H9 (cell line): Measurements from ENCODE around the gene PLCH2. TPM values are rescaled to one million over a fixed set of nuclear protein-coding genes. Genes with fewer than 3 reads are reported as not detected.

ENCODE experiments used
- DNase-seq: peaks from one replicate; pipeline ENCODE4 v3.0.0-alpha.2; 2017
- H2AFZ ChIP-seq: one replicate; pipeline ENCODE4 v1.6.1; 2013; ENCODE audit warnings: mild to moderate bottlenecking, low read length, control low read depth, moderate library complexity
- H2AK5ac ChIP-seq: 2 replicates; pipeline ENCODE4 v1.6.1; 2013; ENCODE audit warnings: low read length, control low read depth, mixed read lengths; ENCODE audit not compliant: insufficient read length
- H2BK120ac ChIP-seq: one replicate; pipeline ENCODE4 v1.6.1; 2013; ENCODE audit warnings: low read depth, mild to moderate bottlenecking, low read length, control low read depth, inconsistent platforms; ENCODE audit not compliant: poor library complexity, severe bottlenecking
- H2BK12ac ChIP-seq: 2 replicates; pipeline ENCODE4 v1.6.1; 2013; ENCODE audit warnings: low read length, control low read depth, mixed read lengths, low read depth; ENCODE audit not compliant: insufficient read length
- H2BK15ac ChIP-seq: 2 replicates; pipeline ENCODE4 v1.6.1; 2013; ENCODE audit warnings: low read depth, low read length, control low read depth
- H2BK20ac ChIP-seq: one replicate; pipeline ENCODE4 v1.6.1; 2013; ENCODE audit warnings: low read depth, mild to moderate bottlenecking, low read length, control low read depth, inconsistent platforms; ENCODE audit not compliant: poor library complexity, severe bottlenecking
- H2BK5ac ChIP-seq: 2 replicates; pipeline ENCODE4 v1.6.1; 2013; ENCODE audit warnings: low read length, control low read depth, mixed read lengths; ENCODE audit not compliant: insufficient read length
- H3K14ac ChIP-seq: 2 replicates; pipeline ENCODE4 v1.6.1; 2013; ENCODE audit warnings: low read length, control low read depth; ENCODE audit not compliant: insufficient read depth
- H3K18ac ChIP-seq: 2 replicates; pipeline ENCODE4 v1.6.1; 2013; ENCODE audit warnings: low read depth, mild to moderate bottlenecking, mixed read lengths, low read length, control low read depth; ENCODE audit not compliant: insufficient read length
- H3K23ac ChIP-seq: 2 replicates; pipeline ENCODE4 v1.6.1; 2013; ENCODE audit warnings: low read length, control low read depth, mixed read lengths, low read depth; ENCODE audit not compliant: insufficient read length
- H3K23me2 ChIP-seq: 2 replicates; pipeline ENCODE4 v1.6.1; 2013; ENCODE audit warnings: low read depth, mild to moderate bottlenecking, mixed read lengths, low read length, control low read depth; ENCODE audit not compliant: insufficient read length, poor library complexity, severe bottlenecking
- H3K27ac ChIP-seq: 2 replicates; pipeline ENCODE4 v1.5.1; 2013; ENCODE audit warnings: low read length, control low read depth, mixed read lengths, low read depth; ENCODE audit not compliant: insufficient read length
- H3K27me3 ChIP-seq: 2 replicates; pipeline ENCODE4 v1.6.1; 2013; ENCODE audit warnings: low read length, control low read depth, inconsistent platforms; ENCODE audit not compliant: insufficient read depth
- H3K4ac ChIP-seq: 2 replicates; pipeline ENCODE4 v1.6.1; 2013; ENCODE audit warnings: low read depth, mild to moderate bottlenecking, control low read depth, inconsistent platforms, low read length, moderate library complexity
- H3K4me1 ChIP-seq: 2 replicates; pipeline ENCODE4 v1.6.1; 2013; ENCODE audit warnings: low read length, control low read depth, inconsistent platforms; ENCODE audit not compliant: insufficient read depth
- H3K4me2 ChIP-seq: 2 replicates; pipeline ENCODE4 v1.6.1; 2013; ENCODE audit warnings: low read length, control low read depth, mixed read lengths; ENCODE audit not compliant: insufficient read length, insufficient read depth
- H3K56ac ChIP-seq: 2 replicates; pipeline ENCODE4 v1.6.1; 2013; ENCODE audit warnings: low read depth, mild to moderate bottlenecking, mixed read lengths, low read length, control low read depth; ENCODE audit not compliant: insufficient read length
- H3K79me1 ChIP-seq: 2 replicates; pipeline ENCODE4 v1.6.1; 2013; ENCODE audit warnings: low read depth, mild to moderate bottlenecking, moderate library complexity, low read length, control low read depth, inconsistent platforms; ENCODE audit not compliant: insufficient read depth, poor library complexity, severe bottlenecking
- H3K79me2 ChIP-seq: 2 replicates; pipeline ENCODE4 v1.6.1; 2013; ENCODE audit warnings: low read length, control low read depth, inconsistent platforms; ENCODE audit not compliant: insufficient read depth
- H3K9ac ChIP-seq: 2 replicates; pipeline ENCODE4 v1.6.1; 2013; ENCODE audit warnings: low read length, control low read depth, mixed read lengths; ENCODE audit not compliant: insufficient read length; ENCODE audit errors: extremely low read depth
- H3K9me3 ChIP-seq: one replicate; pipeline ENCODE4 v1.6.1; 2013; ENCODE audit warnings: low read depth, low read length, inconsistent platforms; ENCODE audit not compliant: control insufficient read depth
- H3T11ph ChIP-seq: one replicate; pipeline ENCODE4 v1.6.1; 2013; ENCODE audit warnings: mild to moderate bottlenecking, low read length, control low read depth, inconsistent platforms
- H4K20me1 ChIP-seq: one replicate; pipeline ENCODE4 v1.6.1; 2013; ENCODE audit not compliant: control insufficient read depth, insufficient read length, insufficient read depth
- H4K5ac ChIP-seq: 2 replicates; pipeline ENCODE4 v1.6.1; 2013; ENCODE audit warnings: low read depth, mild to moderate bottlenecking, mixed read lengths, low read length, control low read depth; ENCODE audit not compliant: insufficient read length
- H4K8ac ChIP-seq: replicated peaks from 2 replicates; pipeline ENCODE4 v1.6.1; 2013; ENCODE audit warnings: low read length, control low read depth, mixed read lengths, low read depth; ENCODE audit not compliant: insufficient read length
- H4K91ac ChIP-seq: 2 replicates; pipeline ENCODE4 v1.6.1; 2013; ENCODE audit warnings: low read depth, mild to moderate bottlenecking, moderate library complexity, mixed read lengths, low read length, control low read depth; ENCODE audit not compliant: insufficient read length
- H3K27ac Mint-ChIP-seq, 3 experiments: 2 replicates in 2 of 3; 3 replicates in 1 of 3; pipeline ENCODE4 v1.8.0; 2020 to 2021; ENCODE audit warnings: mixed read lengths in 3 of 3, mild to moderate bottlenecking in 1 of 3, moderate library complexity in 1 of 3
- H3K27me3 Mint-ChIP-seq: 2 replicates; pipeline ENCODE4 v1.8.0; 2021; ENCODE audit warnings: low read depth, mild to moderate bottlenecking, moderate library complexity, mixed read lengths
- H3K36me3 Mint-ChIP-seq, 3 experiments: 2 replicates in 2 of 3; 3 replicates in 1 of 3; pipeline ENCODE4 v1.8.0; 2020 to 2021; ENCODE audit warnings: low read depth in 3 of 3, mixed read lengths in 3 of 3; ENCODE audit not compliant: insufficient read depth in 1 of 3
- H3K4me1 Mint-ChIP-seq, 2 experiments: 2 replicates each; pipeline ENCODE4 v1.8.0; 2020; ENCODE audit warnings: mixed read lengths in 2 of 2
- H3K4me3 Mint-ChIP-seq, 2 experiments: 2 replicates in 1 of 2; 3 replicates in 1 of 2; pipeline ENCODE4 v1.8.0; 2020 to 2021; ENCODE audit warnings: mild to moderate bottlenecking in 2 of 2, mixed read lengths in 2 of 2, moderate library complexity in 1 of 2
- H3K9me3 Mint-ChIP-seq, 2 experiments: 2 replicates in 1 of 2; 3 replicates in 1 of 2; pipeline ENCODE4 v1.8.0; 2020; ENCODE audit warnings: mild to moderate bottlenecking in 2 of 2, mixed read lengths in 2 of 2, moderate library complexity in 1 of 2
- WGBS: extraction: QIAGEN DNeasy Blood & Tissue Kit; methylation state at CpG from one replicate; pipeline ENCODE4 v1.1.7; 2013; ENCODE audit warnings: missing lambda C conversion rate, low lambda C conversion rate, mixed read lengths; ENCODE audit not compliant: insufficient read length; ENCODE audit errors: extremely low coverage; 5-methylcytosine and 5-hydroxymethylcytosine counted together
- total RNA-seq: library from RNA; stranded (reverse); gene quantifications from 2 replicates; pipeline ENCODE4 v1.2.1, GENCODE V29; 2021
- TF ChIP-seq, protein P1 (sequence below): fragments of 200-600 bp; sonication (generic); conservative IDR thresholded peaks from 3 replicates; pipeline ENCODE4 v1.8.0; 2021; ENCODE audit warnings: antibody characterized with exemption, mild to moderate bottlenecking

The PLCH2 gene
- total RNA-seq, 1 experiment from 2014 or later: 0.09 TPM

DNA sequence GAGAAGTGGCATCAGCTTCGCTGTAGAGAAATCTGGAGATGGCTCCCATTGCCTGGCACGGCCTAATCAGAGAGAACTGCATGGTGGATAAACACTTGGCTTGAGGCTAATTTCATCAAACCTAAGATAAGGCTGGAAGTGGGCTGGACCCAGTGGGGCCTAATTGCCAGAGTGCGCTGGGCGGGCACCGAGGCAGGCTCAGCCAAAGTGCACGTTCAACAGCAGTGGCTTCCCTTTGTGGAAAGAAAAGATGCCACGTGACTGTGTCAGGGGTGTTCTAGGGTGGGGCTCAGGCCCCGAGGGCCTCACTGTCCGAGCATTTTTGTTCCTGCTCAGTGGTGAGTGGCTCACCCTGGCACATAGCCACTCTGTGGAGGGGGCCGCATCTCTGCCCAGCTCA, 5.8 kb downstream of the PLCH2 start:
- Histone ChIP-seq H3K23me2 (no peaks in the 10 kb centered on the region), H3K27me3 (no peaks in the 10 kb centered on the region), H3K27ac (no peak overlapping the region), H3K4ac (no peak overlapping the region), H3K79me1 (no peaks in the 10 kb centered on the region), H2BK120ac (no peak overlapping the region), H4K20me1 (no peaks in the 10 kb centered on the region), H3K9me3 (no peaks in the 10 kb centered on the region), H2AFZ (no peak overlapping the region), H2BK5ac (no peak overlapping the region), H2BK15ac (no peak overlapping the region), H3K14ac (0 out of 2 replicates have a peak overlapping the region, but pooled peaks have one; percentile 23), H3K56ac (no peak overlapping the region), H3K4me2 (no peak overlapping the region), H3K79me2 (no peaks in the 10 kb centered on the region), H4K91ac (no peak overlapping the region), H4K8ac (no peak overlapping the region), H4K5ac (no peak overlapping the region), H3T11ph (no peak overlapping the region), H2AK5ac (no peak overlapping the region), H3K9ac (no peak overlapping the region), H2BK12ac (no peak overlapping the region), H3K23ac (no peak overlapping the region), H3K4me1 (no peaks in the 10 kb centered on the region), H3K18ac (no peak overlapping the region), H2BK20ac (no peak overlapping the region)
- WGBS: no CpG with 5 or more reads among the region's 10 CpGs
- Mint-ChIP-seq H3K27me3 (peaks cover 7% of the 10 kb centered on the region), H3K36me3 (no peaks in the 10 kb centered on the region), H3K4me1 (peaks cover 0 to 6% of the 10 kb centered on the region in 2 experiments; a peak in 1 of 4 replicates), H3K27ac (no peak overlapping the region), H3K9me3 (no peaks in the 10 kb centered on the region), H3K4me3 (no peak overlapping the region)
- no peak for DNase-seq
- TF ChIP-seq, protein P1, sequence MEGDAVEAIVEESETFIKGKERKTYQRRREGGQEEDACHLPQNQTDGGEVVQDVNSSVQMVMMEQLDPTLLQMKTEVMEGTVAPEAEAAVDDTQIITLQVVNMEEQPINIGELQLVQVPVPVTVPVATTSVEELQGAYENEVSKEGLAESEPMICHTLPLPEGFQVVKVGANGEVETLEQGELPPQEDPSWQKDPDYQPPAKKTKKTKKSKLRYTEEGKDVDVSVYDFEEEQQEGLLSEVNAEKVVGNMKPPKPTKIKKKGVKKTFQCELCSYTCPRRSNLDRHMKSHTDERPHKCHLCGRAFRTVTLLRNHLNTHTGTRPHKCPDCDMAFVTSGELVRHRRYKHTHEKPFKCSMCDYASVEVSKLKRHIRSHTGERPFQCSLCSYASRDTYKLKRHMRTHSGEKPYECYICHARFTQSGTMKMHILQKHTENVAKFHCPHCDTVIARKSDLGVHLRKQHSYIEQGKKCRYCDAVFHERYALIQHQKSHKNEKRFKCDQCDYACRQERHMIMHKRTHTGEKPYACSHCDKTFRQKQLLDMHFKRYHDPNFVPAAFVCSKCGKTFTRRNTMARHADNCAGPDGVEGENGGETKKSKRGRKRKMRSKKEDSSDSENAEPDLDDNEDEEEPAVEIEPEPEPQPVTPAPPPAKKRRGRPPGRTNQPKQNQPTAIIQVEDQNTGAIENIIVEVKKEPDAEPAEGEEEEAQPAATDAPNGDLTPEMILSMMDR: no peak
